Suprapubic skin (tissue), 4 donors: ENCODE results near the gene SLFN12L. TPM values are rescaled to one million over a fixed set of nuclear protein-coding genes. Genes with fewer than 3 reads are reported as not detected.
"Not testable (repeated sequence)": the region's sequence is repeated elsewhere in the genome, so short reads cannot be mapped to it uniquely, and the experiment has no call there.

Experiments
- DNase-seq, 2 donors: peaks; one replicate each; pipeline ENCODE4 v3.0.0-alpha.2; 2019; ENCODE audit warnings: low spot score in 2 of 2
- H3K27ac ChIP-seq: fragments of 200-600 bp; sonication (generic); one replicate; pipeline ENCODE4 v1.5.1; 2019
- H3K27me3 ChIP-seq: fragments of 200-600 bp; sonication (generic); one replicate; pipeline ENCODE4 v1.5.1; 2019
- H3K36me3 ChIP-seq: fragments of 200-600 bp; sonication (generic); one replicate; pipeline ENCODE4 v1.5.1; 2019
- H3K4me1 ChIP-seq: fragments of 200-600 bp; sonication (generic); one replicate; pipeline ENCODE4 v1.5.1; 2019
- H3K4me3 ChIP-seq: fragments of 200-600 bp; sonication (generic); one replicate; pipeline ENCODE4 v1.5.1; 2019; ENCODE audit warnings: mild to moderate bottlenecking
- H3K9me3 ChIP-seq: fragments of 200-600 bp; sonication (generic); one replicate; pipeline ENCODE4 v1.5.1; 2019
- EP300 ChIP-seq: sonication (generic); formaldehyde crosslinking; IDR thresholded peaks from one replicate; pipeline ENCODE4 v1.6.1; 2017; ENCODE audit warnings: antibody characterized with exemption
- POLR2A ChIP-seq, 2 donors: fragments of 450-650 bp; IDR thresholded peaks; one replicate each; pipeline ENCODE4 v1.6.1; 2017; ENCODE audit warnings: antibody characterized with exemption in 2 of 2, mild to moderate bottlenecking in 2 of 2, moderate library complexity in 2 of 2
- POLR2AphosphoS5 ChIP-seq, 3 donors: sonication (generic); formaldehyde crosslinking; IDR thresholded peaks; one replicate each; pipeline ENCODE4 v1.6.1; 2017; ENCODE audit warnings: antibody characterized with exemption in 3 of 3
- WGBS: methylation state at CpG from one replicate; pipeline ENCODE4 v1.1.5; 2018; 5-methylcytosine and 5-hydroxymethylcytosine counted together
- total RNA-seq, 4 donors: library from RNA; depleted of rRNA; stranded (reverse); fragments of >200 nt; gene quantifications; one replicate each; pipeline ENCODE4 v1.1.0, GENCODE V29; 2016
- TF ChIP-seq, protein P1 (sequence below), 2 donors: fragments of 200-600 bp in 1 of 2; fragments of 450-650 bp in 1 of 2; sonication (generic) in 1 of 2; IDR thresholded peaks; one replicate each; pipeline ENCODE4 v1.5.1; 2016 to 2019; ENCODE audit warnings: antibody characterized with exemption in 2 of 2, mild to moderate bottlenecking in 1 of 2, moderate library complexity in 1 of 2

SLFN12L gene
- total RNA-seq, 4 donors from 2014 or later, result 0.39 to 1.6 (median 0.99) TPM

DNA sequence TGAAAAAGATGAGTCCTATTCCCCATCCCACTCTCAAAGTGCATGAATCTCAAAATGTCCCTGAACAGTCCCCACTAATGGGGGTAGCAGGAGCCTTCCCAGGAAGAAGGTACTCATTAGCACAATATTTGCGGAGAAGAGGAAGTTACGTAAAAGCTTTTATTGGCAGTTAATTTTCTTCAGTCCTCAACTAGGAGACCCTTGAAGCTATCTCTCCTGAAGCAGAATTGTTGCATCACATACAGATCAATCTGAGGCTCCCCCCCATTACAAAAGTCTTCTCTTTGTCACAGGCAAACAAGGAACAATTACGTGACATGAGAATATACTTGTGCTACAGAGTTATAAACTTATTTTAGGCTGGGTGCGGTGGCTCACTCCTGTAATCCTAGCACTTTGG lies 14.2 kb downstream of the SLFN12L start:
- Histone ChIP-seq H3K27me3 (peaks cover 31% of the 10 kb centered on the region), H3K27ac (no peak overlapping the region), H3K9me3 (no peaks in the 10 kb centered on the region), H3K4me3 (no peak overlapping the region), H3K4me1 (no peaks in the 10 kb centered on the region), H3K36me3 (no peaks in the 10 kb centered on the region)
- 80% methylated on average over 4 of the region's 4 CpGs for WGBS
- TF ChIP-seq, protein P1, sequence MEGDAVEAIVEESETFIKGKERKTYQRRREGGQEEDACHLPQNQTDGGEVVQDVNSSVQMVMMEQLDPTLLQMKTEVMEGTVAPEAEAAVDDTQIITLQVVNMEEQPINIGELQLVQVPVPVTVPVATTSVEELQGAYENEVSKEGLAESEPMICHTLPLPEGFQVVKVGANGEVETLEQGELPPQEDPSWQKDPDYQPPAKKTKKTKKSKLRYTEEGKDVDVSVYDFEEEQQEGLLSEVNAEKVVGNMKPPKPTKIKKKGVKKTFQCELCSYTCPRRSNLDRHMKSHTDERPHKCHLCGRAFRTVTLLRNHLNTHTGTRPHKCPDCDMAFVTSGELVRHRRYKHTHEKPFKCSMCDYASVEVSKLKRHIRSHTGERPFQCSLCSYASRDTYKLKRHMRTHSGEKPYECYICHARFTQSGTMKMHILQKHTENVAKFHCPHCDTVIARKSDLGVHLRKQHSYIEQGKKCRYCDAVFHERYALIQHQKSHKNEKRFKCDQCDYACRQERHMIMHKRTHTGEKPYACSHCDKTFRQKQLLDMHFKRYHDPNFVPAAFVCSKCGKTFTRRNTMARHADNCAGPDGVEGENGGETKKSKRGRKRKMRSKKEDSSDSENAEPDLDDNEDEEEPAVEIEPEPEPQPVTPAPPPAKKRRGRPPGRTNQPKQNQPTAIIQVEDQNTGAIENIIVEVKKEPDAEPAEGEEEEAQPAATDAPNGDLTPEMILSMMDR (IDR thresholded peaks at IDR 0.05), result no peak
- TF ChIP-seq POLR2A (IDR thresholded peaks at IDR 0.05), result no peak
- TF ChIP-seq POLR2AphosphoS5 (IDR thresholded peaks at IDR 0.05), result no peak
- no peak for TF ChIP-seq EP300
- DNase-seq, result no peak

DNA sequence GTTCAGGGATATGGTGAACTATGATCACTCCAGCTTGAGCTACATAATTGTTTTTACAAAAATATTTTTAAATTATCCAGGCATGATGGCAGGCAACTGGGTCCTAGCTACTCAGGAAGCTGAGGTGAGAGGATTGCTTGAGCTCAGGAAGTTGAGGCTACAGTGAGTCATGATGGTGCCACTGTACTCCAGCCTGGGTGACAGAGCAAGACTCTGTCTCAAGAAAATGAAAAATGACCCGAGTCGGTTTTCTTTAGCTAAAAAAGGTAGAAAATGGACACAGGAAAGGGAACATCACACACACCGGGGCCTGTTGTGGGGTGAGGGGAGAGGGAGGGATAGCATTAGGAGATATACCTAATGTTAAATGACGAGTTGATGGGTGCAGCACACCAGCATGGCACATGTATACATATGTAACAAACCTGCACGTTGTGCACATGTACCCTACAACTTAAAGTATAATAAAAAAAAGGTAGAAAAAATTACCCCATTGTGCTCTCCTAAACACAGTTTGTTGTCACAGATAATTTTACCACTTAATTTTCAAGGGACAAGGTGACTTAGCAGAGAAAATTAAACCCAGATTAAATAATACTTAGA lies 15.7 kb downstream of the SLFN12L start:
- H3K4me3 ChIP-seq, H3K4me1 ChIP-seq, H3K9me3 ChIP-seq, H3K36me3 ChIP-seq, DNase-seq, H3K27ac ChIP-seq: not testable (repeated sequence)
- WGBS, result 68% methylated on average over 5 of the region's 5 CpGs
- H3K27me3 ChIP-seq, result peaks cover 43% of the 10 kb centered on the region

DNA sequence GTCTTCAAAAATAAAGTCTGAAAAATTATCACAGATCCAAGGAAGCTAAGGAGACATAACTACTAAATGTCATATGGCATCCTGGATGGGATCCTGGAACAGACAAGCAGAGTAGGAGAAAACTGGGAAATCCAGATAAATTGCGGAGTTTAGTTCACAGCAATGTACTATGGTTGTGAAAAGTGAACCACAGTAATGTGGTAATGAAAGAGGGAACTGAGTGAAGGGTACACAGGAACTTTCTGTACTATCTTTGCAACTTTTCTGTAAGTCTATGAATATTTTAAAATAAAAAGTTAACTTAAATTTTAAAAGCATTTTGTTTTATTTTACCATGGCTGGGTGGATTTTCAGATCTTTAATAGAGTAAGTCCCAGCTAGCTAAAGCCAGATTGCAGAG lies 16.3 kb downstream of the SLFN12L start:
- Histone ChIP-seq H3K27me3 (peaks cover 47% of the 10 kb centered on the region), H3K4me1 (no peaks in the 10 kb centered on the region), H3K9me3 (no peaks in the 10 kb centered on the region), H3K27ac (no peak overlapping the region), H3K36me3 (no peaks in the 10 kb centered on the region), H3K4me3 (no peak overlapping the region)
- TF ChIP-seq, protein P1 (IDR thresholded peaks at IDR 0.05), result no peak
- TF ChIP-seq EP300 (no peak), POLR2AphosphoS5 (IDR thresholded peaks at IDR 0.05) (no peak), POLR2A (IDR thresholded peaks at IDR 0.05) (no peak)
- WGBS, result 91% methylated on average over 1 of the region's 1 CpG
- DNase-seq, result no peak

DNA sequence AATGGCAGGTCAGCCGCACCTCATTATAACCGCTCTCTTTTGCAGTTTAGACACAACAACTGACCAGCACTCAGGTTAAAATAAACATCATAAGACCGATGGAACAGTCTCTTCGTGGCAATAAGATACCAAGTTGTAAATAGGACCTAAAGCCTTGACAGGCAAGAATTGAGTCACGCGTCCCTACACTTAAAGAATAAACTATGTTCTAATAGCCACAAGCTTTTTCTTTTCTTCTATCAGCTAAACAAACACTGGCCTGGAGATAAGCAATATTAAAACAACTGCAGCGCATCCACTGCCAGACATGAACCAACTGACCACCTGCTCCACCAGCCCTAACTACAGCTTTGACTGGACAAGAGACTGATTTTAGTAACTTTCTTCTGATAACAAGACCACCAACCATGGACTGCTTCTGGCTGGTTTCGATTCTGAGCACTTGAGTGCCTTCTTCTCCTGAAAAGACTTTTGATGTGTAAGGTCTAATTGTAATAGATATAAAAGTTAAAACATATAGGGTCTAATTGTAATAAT lies 17.5 kb downstream of the SLFN12L start:
- Histone ChIP-seq H3K9me3 (no peaks in the 10 kb centered on the region), H3K4me1 (no peaks in the 10 kb centered on the region), H3K4me3 (no peak overlapping the region), H3K27ac (no peak overlapping the region), H3K36me3 (no peaks in the 10 kb centered on the region), H3K27me3 (peaks cover 57% of the 10 kb centered on the region)
- WGBS, result 96% methylated on average over 8 of the region's 8 CpGs
- no peak for DNase-seq
- no peak for TF ChIP-seq EP300
- TF ChIP-seq, protein P1 (IDR thresholded peaks at IDR 0.05), result no peak
- no peak for TF ChIP-seq POLR2AphosphoS5 (IDR thresholded peaks at IDR 0.05)
- TF ChIP-seq POLR2A (IDR thresholded peaks at IDR 0.05), result no peak

GRCh38 chr17:35519439-35519838 lies 18.0 kb downstream of the SLFN12L start:
- 53% methylated on average over 3 of the region's 3 CpGs for WGBS
- Histone ChIP-seq H3K27ac (no peak overlapping the region), H3K4me3 (no peak overlapping the region)

GRCh38 chr17:35518431-35518830 lies 19.0 kb downstream of the SLFN12L start:
- H3K27ac ChIP-seq, H3K36me3 ChIP-seq, H3K4me3 ChIP-seq, DNase-seq, H3K4me1 ChIP-seq, H3K9me3 ChIP-seq: not testable (repeated sequence)
- peaks cover 56% of the 10 kb centered on the region for H3K27me3 ChIP-seq
- WGBS, result 85% methylated on average over 5 of the region's 5 CpGs

More at GRCh38 chr17:35519439-35519838, 18.0 kb downstream of the SLFN12L start:
- no peaks in the 10 kb centered on the region for H3K4me1 ChIP-seq
- peaks cover 62% of the 10 kb centered on the region for H3K27me3 ChIP-seq
- DNase-seq, result no peak
- H3K36me3 ChIP-seq, result no peaks in the 10 kb centered on the region
- H3K9me3 ChIP-seq, result no peaks in the 10 kb centered on the region
- TF ChIP-seq POLR2AphosphoS5 (IDR thresholded peaks at IDR 0.05) (no peak), EP300 (no peak), POLR2A (IDR thresholded peaks at IDR 0.05) (no peak)
- TF ChIP-seq, protein P1 (IDR thresholded peaks at IDR 0.05), result no peak
